Subcutaneous adipose tissue (tissue), 4 donors: ENCODE results near the gene TNIP1. TPM values are rescaled to one million over a fixed set of nuclear protein-coding genes. Genes with fewer than 3 reads are reported as not detected.

Source experiments
- total RNA-seq, 4 donors: library from RNA; depleted of rRNA; stranded (reverse); fragments of >200 nt; gene quantifications; one replicate each; pipeline ENCODE4 v1.1.0, GENCODE V29; 2016
- TF ChIP-seq, protein P1 (sequence below): fragments of 450-650 bp; IDR thresholded peaks from one replicate; pipeline ENCODE4 v1.5.1; 2016; ENCODE audit warnings: low read depth, mild to moderate bottlenecking, control low read depth, antibody characterized with exemption, moderate library complexity

The TNIP1 gene
- total RNA-seq, 4 donors from 2014 or later = 97.1 to 376 (median 190) TPM

DNA sequence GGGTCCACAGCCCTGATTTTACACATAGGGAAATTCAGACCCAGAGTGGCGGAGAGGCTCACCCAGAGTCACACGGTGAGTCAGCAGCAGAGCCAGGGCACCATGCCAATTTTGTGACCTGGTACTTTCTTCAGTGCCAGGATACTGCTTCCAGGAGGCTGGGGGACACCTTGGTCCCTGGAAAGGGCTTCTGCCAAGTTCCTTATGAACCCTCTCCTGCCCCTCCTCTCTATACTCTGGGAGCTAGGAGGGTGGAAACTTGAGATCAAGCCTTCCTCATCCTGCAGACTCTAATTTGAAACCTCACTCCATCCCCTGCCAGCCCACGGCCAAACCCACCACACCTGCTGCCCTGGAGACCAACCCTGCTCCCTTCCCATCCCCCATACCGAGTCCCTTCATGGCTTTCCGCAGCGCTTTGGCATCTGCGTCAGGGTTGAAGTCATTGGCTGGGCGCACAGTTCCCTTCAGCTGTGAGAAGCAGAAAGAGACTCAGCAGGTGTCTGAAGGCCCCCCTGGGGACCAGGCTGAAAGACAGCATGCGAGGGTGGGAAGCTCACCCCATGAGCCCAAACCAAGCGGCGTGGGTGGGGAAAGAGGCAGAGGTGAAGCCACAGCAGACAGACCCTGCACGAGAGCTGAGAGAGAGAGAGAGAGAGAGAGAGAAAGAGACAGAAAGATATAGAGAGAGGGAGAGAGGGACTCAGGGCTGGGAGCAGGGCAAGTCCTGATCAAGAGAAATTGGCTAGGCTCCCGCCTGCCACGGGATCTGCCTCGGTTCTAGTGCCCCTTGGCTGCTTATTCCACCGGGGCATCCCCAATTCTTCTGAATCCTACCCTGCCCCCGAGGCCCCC lies 43.3 kb upstream of the TNIP1 start:
- TF ChIP-seq, protein P1, sequence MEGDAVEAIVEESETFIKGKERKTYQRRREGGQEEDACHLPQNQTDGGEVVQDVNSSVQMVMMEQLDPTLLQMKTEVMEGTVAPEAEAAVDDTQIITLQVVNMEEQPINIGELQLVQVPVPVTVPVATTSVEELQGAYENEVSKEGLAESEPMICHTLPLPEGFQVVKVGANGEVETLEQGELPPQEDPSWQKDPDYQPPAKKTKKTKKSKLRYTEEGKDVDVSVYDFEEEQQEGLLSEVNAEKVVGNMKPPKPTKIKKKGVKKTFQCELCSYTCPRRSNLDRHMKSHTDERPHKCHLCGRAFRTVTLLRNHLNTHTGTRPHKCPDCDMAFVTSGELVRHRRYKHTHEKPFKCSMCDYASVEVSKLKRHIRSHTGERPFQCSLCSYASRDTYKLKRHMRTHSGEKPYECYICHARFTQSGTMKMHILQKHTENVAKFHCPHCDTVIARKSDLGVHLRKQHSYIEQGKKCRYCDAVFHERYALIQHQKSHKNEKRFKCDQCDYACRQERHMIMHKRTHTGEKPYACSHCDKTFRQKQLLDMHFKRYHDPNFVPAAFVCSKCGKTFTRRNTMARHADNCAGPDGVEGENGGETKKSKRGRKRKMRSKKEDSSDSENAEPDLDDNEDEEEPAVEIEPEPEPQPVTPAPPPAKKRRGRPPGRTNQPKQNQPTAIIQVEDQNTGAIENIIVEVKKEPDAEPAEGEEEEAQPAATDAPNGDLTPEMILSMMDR = no peak

DNA sequence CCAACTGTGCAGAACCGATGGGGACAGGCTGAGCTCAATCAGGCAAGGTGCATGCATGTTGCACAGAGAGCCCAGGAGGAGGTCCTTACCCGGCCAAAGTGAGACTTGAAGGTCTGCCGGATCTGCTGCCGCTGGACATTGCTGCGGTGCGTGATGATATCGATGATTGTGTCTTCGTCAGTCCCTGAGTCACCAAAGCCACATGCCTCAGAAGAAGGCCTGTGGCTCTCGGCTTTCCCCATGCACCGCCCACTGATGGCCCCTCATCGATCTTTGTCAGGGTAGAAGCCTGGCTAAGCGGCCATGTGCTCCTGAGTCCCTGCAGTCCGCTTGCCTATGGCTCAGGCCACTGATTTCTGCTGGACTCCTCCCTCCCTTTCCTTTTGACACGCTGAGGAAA lies 42.0 kb upstream of the TNIP1 start:
- TF ChIP-seq, protein P1 = no peak

DNA sequence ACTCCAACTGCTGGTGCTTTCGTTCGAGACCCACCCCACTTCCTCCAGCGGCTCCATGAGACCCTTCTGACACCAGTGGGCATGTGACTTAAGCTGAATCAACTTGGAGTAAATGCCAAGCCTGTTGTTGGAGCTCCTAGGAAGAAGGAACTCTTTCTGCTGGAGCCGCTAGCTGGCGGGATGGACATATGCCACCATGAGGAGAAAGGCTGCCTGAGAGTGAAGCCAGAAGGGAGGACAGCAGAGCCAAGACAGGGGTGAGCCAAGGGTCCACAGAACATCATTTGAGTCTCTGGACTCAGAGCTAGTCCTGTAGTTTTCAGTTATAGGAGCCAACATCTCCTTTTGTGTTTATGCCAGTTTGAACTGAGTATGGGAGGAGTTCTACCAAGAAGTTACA lies 40.8 kb upstream of the TNIP1 start:
- TF ChIP-seq, protein P1 = no peak

DNA sequence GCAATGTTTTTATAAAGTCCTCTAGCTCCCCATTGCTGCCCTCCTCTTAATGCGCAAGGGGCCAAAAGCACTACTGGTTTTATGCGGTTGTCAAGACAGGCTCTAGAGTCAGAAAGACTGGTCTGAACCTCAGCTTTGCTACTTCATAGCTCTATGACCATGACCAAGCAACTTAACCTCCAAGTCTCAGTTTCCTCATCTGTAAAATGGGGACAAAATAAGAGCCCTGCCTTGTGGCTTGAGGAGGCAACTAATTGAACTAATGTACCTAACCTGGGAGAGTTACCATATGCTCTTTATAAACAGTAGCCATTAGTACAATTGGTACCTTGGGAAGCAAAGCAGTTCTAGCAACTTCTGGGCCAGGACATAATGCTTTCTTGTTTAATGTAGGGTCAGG lies 40.3 kb upstream of the TNIP1 start:
- TF ChIP-seq, protein P1 = no peak

DNA sequence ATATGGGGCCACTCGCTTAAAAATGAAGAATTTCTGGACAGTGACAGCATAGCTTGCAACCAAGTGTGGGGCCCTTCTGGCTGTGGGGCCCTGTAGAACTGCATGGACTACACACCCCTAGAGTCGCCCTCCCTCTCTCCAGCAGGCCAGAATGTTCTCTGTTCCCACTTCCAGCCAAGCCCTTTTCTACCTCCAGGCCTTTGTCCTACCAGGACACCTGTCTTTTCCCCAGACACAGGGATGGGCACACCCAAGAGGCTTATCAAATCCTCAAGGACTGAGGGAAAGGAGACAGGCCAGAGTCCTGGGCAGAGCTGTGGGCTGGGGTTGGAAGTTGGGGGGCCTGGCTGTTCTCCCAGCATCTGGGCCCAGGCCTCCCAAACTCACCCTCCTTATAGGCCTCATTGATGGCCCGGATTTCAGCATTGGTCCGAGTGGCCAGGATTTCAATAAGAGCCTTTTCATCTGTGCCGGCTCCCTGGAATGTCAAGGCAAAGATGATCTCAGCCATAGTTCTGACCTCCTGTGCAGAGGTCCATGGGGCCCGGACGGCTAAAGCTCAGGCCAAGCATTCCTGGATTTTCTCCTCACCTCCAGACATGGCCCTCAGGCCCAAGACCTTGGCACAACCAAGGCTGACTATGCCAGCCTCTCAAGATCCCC lies 38.2 kb upstream of the TNIP1 start:
- TF ChIP-seq, protein P1 = no peak

DNA sequence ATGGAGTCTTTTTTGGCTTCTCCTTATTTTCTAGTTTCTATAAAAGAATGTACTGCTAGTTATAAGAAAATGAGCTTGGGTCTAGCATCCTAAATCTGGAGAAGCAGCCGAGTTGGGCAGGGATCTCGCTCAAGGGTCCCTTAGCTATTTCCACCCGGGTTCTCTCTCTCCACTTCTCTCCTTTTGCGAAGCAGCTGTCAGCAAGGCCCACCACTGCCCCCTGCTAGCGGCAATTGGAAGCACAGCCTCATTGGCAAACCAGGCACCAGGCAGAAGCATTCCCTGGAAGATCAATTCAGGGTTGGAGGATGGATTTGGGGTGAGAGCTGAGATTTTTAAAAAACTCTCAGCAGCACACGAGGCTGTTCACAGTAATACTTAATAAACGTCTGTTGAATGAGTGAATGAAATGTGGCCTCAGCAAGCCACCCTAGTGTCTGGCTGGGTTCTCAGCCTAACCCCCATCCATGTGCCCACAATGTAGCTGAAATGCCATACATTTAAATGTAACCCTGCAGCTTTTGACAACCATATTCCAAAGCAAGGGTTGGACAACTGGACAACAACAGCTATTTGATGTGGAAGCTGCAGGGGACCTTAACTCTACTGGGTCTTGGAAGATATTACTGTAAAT lies 34.6 kb upstream of the TNIP1 start:
- TF ChIP-seq, protein P1 = no peak

DNA sequence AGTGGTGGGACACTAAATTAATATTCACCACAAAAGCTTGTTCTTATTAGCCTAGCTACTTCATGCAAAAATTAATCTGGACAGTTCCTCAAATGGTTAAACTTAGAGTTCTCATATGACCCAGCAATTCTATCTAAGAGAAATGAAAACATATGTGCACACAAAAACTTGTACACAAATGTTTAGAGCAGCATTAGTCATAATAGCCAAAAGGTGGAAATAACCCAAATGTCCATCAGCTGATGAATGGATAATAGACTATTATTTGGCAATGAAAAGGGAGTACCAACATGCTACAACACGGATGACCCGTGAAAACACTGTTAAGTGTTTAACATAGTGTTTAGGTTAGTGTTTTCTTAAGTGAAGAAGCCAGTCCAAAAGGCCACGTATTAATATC lies 32.8 kb upstream of the TNIP1 start:
- TF ChIP-seq, protein P1 = no peak
